ENCODE data around the gene HTATSF1.

Gene HTATSF1

GRCh38 chrX:136491832-136492231 lies 5.6 kb upstream of the HTATSF1 start:
- H3K9me3 ChIP-seq (ENCODE audit: insufficient read depth, low read depth, low read length): no peaks in the 10 kb centered on the region

DNA sequence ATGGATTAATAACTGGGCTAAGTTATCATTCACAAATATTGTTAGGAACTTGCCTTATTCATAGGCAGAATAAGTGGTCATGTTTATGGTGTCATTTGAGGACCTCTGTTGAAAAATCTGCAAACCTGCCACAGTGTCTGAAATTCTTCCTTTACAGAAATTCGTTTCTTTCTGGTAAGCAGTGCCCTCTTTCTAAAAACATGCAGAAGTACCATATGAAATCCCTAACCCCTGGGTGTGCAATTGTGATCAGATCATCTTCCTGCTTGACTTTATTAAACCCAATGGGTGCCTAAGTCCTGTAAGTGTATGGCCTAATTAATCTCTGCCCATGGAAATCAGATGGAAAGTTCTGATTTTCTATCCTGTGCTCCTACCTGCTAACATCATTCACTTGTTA lies 4.4 kb upstream of the HTATSF1 start:
- Histone ChIP-seq H3K79me2 (ENCODE audit: insufficient read depth, low read length) (peaks cover 4% of the 10 kb centered on the region), H3K9me2 (replicated peaks; ENCODE audit: low read depth, low read length) (no peaks in the 10 kb centered on the region), H2AFZ (ENCODE audit: low read length) (no peak overlapping the region), H4K20me1 (ENCODE audit: insufficient read depth, low read length, poor library complexity, severe bottlenecking) (no peaks in the 10 kb centered on the region), H3K4me2 (ENCODE audit: low read depth, low read length, poor library complexity, severe bottlenecking) (no peak overlapping the region), H3F3A (ENCODE audit: low read depth) (no peaks in the 10 kb centered on the region; the same call in 1 of the 2 replicates), H3K4me3 (ENCODE audit: low read length, poor library complexity, severe bottlenecking) (no peak overlapping the region), H3K36me3 (ENCODE audit: insufficient read depth, low read length) (no peaks in the 10 kb centered on the region), H3K27me3 (ENCODE audit: insufficient read depth, low read length, poor library complexity, severe bottlenecking) (no peaks in the 10 kb centered on the region), H3K9me3 (ENCODE audit: insufficient read depth, low read depth, low read length) (no peaks in the 10 kb centered on the region), H3K4me1 (ENCODE audit: insufficient read depth, low read length, poor library complexity, severe bottlenecking) (peaks cover 6% of the 10 kb centered on the region), H3K9ac (ENCODE audit: low read depth, low read length, poor library complexity, severe bottlenecking) (no peak overlapping the region)
- TF ChIP-seq, protein P1, sequence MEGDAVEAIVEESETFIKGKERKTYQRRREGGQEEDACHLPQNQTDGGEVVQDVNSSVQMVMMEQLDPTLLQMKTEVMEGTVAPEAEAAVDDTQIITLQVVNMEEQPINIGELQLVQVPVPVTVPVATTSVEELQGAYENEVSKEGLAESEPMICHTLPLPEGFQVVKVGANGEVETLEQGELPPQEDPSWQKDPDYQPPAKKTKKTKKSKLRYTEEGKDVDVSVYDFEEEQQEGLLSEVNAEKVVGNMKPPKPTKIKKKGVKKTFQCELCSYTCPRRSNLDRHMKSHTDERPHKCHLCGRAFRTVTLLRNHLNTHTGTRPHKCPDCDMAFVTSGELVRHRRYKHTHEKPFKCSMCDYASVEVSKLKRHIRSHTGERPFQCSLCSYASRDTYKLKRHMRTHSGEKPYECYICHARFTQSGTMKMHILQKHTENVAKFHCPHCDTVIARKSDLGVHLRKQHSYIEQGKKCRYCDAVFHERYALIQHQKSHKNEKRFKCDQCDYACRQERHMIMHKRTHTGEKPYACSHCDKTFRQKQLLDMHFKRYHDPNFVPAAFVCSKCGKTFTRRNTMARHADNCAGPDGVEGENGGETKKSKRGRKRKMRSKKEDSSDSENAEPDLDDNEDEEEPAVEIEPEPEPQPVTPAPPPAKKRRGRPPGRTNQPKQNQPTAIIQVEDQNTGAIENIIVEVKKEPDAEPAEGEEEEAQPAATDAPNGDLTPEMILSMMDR (conservative IDR thresholded peaks at IDR 0.05; ENCODE audit: low read length): no peak
- no peak for TF ChIP-seq EZH2phosphoT487 (IDR thresholded peaks at IDR 0.05; ENCODE audit: borderline replicate concordance)

More at GRCh38 chrX:136491832-136492231, 5.6 kb upstream of the HTATSF1 start:
- Histone ChIP-seq H3K79me2 (ENCODE audit: insufficient read depth, low read length) (no peaks in the 10 kb centered on the region), H3K9me2 (replicated peaks; ENCODE audit: low read depth, low read length) (no peaks in the 10 kb centered on the region), H3K27me3 (ENCODE audit: insufficient read depth, low read length, poor library complexity, severe bottlenecking) (no peaks in the 10 kb centered on the region), H3F3A (ENCODE audit: low read depth) (no peaks in the 10 kb centered on the region), H3K4me1 (ENCODE audit: insufficient read depth, low read length, poor library complexity, severe bottlenecking) (peaks cover 6% of the 10 kb centered on the region), H3K4me3 (ENCODE audit: low read length, poor library complexity, severe bottlenecking) (no peak overlapping the region), H3K9ac (ENCODE audit: low read depth, low read length, poor library complexity, severe bottlenecking) (no peak overlapping the region), H3K4me2 (ENCODE audit: low read depth, low read length, poor library complexity, severe bottlenecking) (no peak overlapping the region), H2AFZ (ENCODE audit: low read length) (no peak overlapping the region), H3K36me3 (ENCODE audit: insufficient read depth, low read length) (no peaks in the 10 kb centered on the region), H4K20me1 (ENCODE audit: insufficient read depth, low read length, poor library complexity, severe bottlenecking) (no peaks in the 10 kb centered on the region)
- no peak for TF ChIP-seq EZH2phosphoT487 (IDR thresholded peaks at IDR 0.05; ENCODE audit: borderline replicate concordance)
- TF ChIP-seq, protein P1 (conservative IDR thresholded peaks at IDR 0.05; ENCODE audit: low read length): 0 out of 2 replicates have a peak, but pooled peaks have one; percentile 16

DNA sequence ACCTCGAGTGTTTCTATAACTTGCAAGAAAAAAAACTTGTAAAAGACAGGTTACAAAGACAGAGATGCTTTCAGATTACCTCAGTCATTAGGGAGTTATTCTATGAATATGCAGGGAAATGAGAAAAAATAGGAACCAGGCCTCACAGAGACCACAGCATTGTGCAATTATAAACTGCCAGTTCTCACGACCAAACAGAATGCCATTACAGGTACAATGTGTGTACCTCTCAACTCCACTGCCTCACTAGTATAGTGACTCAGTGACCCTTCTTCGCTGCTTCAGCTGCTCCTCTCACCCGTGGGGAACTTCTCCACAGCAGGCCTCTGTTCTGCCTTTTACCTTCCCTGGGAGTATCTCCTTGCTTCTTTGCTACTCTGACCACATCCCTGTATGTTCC lies 2.3 kb upstream of the HTATSF1 start:
- Histone ChIP-seq H3K79me2 (ENCODE audit: insufficient read depth, low read length) (peaks cover 23% of the 10 kb centered on the region), H3K9me3 (ENCODE audit: insufficient read depth, low read depth, low read length) (no peaks in the 10 kb centered on the region), H3K27me3 (ENCODE audit: insufficient read depth, low read length, poor library complexity, severe bottlenecking) (no peaks in the 10 kb centered on the region), H3K9me2 (replicated peaks; ENCODE audit: low read depth, low read length) (no peaks in the 10 kb centered on the region), H3K9ac (ENCODE audit: low read depth, low read length, poor library complexity, severe bottlenecking) (no peak overlapping the region), H3K36me3 (ENCODE audit: insufficient read depth, low read length) (no peaks in the 10 kb centered on the region), H3F3A (ENCODE audit: low read depth) (no peaks in the 10 kb centered on the region; the same call in 1 of the 2 replicates), H3K4me2 (ENCODE audit: low read depth, low read length, poor library complexity, severe bottlenecking) (no peak overlapping the region), H4K20me1 (ENCODE audit: insufficient read depth, low read length, poor library complexity, severe bottlenecking) (peaks cover 11% of the 10 kb centered on the region), H2AFZ (ENCODE audit: low read length) (no peak overlapping the region), H3K4me3 (ENCODE audit: low read length, poor library complexity, severe bottlenecking) (no peak overlapping the region), H3K4me1 (ENCODE audit: insufficient read depth, low read length, poor library complexity, severe bottlenecking) (peaks cover 19% of the 10 kb centered on the region)
- TF ChIP-seq, protein P1 (conservative IDR thresholded peaks at IDR 0.05; ENCODE audit: low read length): no peak
- no peak for TF ChIP-seq EZH2phosphoT487 (IDR thresholded peaks at IDR 0.05; ENCODE audit: borderline replicate concordance)
